Activated naive CD4-positive, alpha-beta T cell treated with anti-CD3 and anti-CD28 coated beads, Interleukin-2, amount 10 ng/mL, durations not matched to agents 7 days and 5 days (primary cell): ENCODE results near the gene TOGARAM2.
A peak's percentile ranks its signal among the peaks of the same experiment; 100 is the strongest.

Source experiments
- CTCF ChIA-PET: fragments of 350-600 bp; sonication (Branson Sonifier 250); formaldehyde crosslinking; loops from one replicate; lab custom pipeline; 2021; ENCODE audit warnings: antibody characterized with exemption; lab: Charles Lee
- DNase-seq: peaks from one replicate; pipeline ENCODE4 v3.0.0-alpha.2; 2020
- H3K27ac Mint-ChIP-seq: one replicate; pipeline ENCODE4 v1.8.0; 2021; ENCODE audit warnings: mild to moderate bottlenecking, moderate library complexity, mixed read lengths
- H3K27me3 Mint-ChIP-seq: one replicate; pipeline ENCODE4 v1.8.0; 2021; ENCODE audit warnings: mild to moderate bottlenecking, mixed read lengths
- H3K36me3 Mint-ChIP-seq: one replicate; pipeline ENCODE4 v1.8.0; 2021; ENCODE audit warnings: mixed read lengths
- H3K4me1 Mint-ChIP-seq: one replicate; pipeline ENCODE4 v1.8.0; 2021; ENCODE audit warnings: mixed read lengths
- H3K4me3 Mint-ChIP-seq: one replicate; pipeline ENCODE4 v1.8.0; 2021; ENCODE audit warnings: mild to moderate bottlenecking, moderate library complexity, mixed read lengths
- H3K9me3 Mint-ChIP-seq: one replicate; pipeline ENCODE4 v1.8.0; 2021; ENCODE audit warnings: mixed read lengths

TOGARAM2 gene

DNA sequence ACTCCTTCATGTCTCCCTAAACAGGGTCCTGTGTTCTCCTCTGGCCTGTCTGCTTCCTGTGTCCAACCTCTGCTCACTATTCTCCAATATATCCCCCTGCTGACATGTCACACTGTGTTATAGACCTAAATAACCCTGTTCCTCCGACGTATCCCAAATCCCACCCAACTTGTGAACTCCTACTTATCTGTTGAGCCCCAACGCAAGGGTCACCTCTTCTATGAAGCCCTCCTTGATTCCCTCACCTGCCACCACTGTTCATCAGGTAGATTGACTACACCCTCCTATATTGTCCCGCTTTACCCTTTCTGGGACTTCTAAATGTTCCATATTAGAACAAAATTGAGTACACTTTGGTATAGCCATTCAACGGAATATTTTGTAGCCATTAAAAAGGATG lies 51.1 kb downstream of the TOGARAM2 start:
- Mint-ChIP-seq H3K27me3 (no peaks in the 10 kb centered on the region), H3K9me3 (no peaks in the 10 kb centered on the region), H3K36me3 (peaks cover 1% of the 10 kb centered on the region), H3K4me3 (no peak overlapping the region), H3K27ac (no peak overlapping the region), H3K4me1 (peaks cover 19% of the 10 kb centered on the region)
- no peak for DNase-seq
- CTCF ChIA-PET = no interaction called here

DNA sequence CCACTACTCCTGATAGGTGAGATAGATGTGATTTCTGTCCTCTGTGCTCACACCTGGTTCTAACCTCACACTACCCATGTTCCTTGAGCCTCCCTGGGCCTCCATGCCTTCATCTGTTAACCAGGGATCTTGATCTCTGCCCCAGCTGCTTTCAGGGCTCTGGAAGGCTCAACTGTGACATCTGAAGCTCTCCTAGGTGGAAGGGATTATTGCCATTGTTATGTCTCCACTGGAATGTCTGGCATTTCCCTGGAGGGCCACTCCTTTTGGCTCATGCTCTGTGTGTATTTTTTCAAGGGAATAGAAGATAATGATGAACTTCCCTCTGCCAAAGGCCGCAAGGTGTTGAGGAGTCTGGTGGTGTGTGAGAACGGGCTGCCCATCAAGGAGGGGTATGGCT lies 52.1 kb downstream of the TOGARAM2 start:
- H3K9me3 Mint-ChIP-seq = no peaks in the 10 kb centered on the region
- peaks cover 19% of the 10 kb centered on the region for H3K4me1 Mint-ChIP-seq
- DNase-seq = no peak
- no peak overlapping the region for H3K27ac Mint-ChIP-seq
- H3K36me3 Mint-ChIP-seq = peaks cover 3% of the 10 kb centered on the region
- no peaks in the 10 kb centered on the region for H3K27me3 Mint-ChIP-seq
- CTCF ChIA-PET = no interaction called here
- H3K4me3 Mint-ChIP-seq = no peak overlapping the region

DNA sequence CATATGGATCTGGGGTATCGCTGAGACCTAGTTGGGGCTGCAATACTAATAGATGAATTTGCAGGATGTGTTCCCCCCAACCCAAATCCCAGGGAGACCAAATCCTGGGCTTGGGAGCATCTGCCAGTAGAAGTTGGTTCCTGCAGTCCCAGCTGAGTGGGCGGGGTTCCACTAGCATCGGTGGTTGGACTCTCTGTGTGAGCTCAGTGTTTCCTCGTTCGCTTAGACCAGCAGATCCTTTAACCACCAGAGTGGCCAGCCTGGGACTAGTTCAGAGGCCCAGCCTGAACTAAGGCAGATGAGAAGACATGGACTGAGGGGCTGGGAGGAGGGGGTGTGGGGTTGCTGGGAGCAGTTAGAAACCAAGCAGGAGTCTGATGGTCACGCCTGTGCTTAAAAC lies 52.6 kb downstream of the TOGARAM2 start:
- Mint-ChIP-seq H3K27me3 (no peaks in the 10 kb centered on the region), H3K4me3 (no peak overlapping the region), H3K4me1 (peaks cover 19% of the 10 kb centered on the region), H3K36me3 (peaks cover 3% of the 10 kb centered on the region), H3K9me3 (no peaks in the 10 kb centered on the region), H3K27ac (no peak overlapping the region)
- CTCF ChIA-PET = no interaction called here
- no peak for DNase-seq

DNA sequence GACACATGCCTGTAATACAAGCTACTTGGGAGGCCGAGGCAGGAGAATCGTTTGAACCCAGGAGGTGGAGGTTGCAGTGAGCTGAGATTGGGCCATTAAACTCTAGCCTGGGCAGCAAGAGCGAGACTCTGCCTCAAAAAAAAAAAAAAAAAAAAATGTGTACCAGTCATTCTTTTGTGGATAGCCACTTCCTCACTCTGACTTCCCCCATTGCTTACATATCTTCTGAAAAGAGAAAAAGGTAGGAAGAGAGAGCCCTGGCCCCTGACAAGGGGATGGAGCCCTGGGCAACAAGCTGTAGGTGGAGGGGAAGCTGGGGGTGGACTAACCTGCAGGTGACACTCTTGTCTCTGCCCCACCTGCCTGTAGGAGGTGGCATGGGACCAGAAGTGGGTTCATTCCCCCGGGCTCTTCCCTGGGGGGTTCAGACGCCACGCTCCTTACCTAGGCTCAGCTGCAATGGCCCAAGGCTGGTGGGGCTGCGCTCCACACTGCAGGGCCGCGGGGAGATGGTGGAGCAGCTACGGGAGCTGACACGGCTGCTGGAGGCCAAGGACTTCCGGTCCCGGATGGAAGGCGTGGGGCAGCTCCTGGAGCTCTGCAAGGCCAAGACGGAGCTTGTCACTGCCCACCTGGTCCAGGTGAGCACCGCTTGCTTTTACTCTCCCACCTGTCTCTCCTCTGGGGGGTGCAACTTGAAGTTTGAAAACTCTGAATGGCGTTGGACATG lies 54.1 kb downstream of the TOGARAM2 start:
- CTCF ChIA-PET = interaction anchor here (0.7 to 1.8 kb wide), 3 partner anchors 15 to 72 kb away, joined by 3 to 4 read pairs (median 3); no protein-coding TSS in a partner anchor
- H3K36me3 Mint-ChIP-seq = peaks cover 3% of the 10 kb centered on the region
- no peak for DNase-seq
- no peak overlapping the region for H3K27ac Mint-ChIP-seq
- H3K9me3 Mint-ChIP-seq = no peaks in the 10 kb centered on the region
- H3K27me3 Mint-ChIP-seq = no peaks in the 10 kb centered on the region
- H3K4me3 Mint-ChIP-seq = no peak overlapping the region
- peaks cover 19% of the 10 kb centered on the region for H3K4me1 Mint-ChIP-seq

GRCh38 chr2:29039718-29040480 lies 58.8 kb downstream of the TOGARAM2 start:
- H3K9me3 Mint-ChIP-seq = no peaks in the 10 kb centered on the region

DNA sequence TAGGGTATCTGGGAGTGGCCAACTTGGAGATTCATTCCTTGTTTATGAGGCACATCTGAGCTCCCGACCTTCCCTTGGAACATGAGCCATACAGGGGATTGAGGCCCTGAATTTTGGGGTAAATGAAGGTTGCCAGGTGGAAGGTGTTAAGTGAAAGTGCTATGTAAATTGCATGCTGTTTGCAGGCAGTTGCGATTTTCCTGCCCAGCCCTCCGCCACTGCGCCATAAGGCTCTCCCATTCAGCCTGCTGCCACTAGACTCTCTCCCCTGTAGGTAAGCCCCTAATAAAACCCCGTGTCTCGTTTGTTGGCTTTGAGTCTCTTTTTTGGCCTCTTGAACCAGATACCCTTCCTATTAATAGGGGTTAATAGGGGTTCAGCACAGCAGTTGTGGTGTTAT lies 59.5 kb downstream of the TOGARAM2 start:
- Mint-ChIP-seq H3K27me3 (no peaks in the 10 kb centered on the region), H3K4me3 (no peak overlapping the region), H3K9me3 (no peaks in the 10 kb centered on the region), H3K36me3 (peaks cover 1% of the 10 kb centered on the region), H3K27ac (peak overlapping the region; percentile 19), H3K4me1 (peaks cover 4% of the 10 kb centered on the region)
- no peak for DNase-seq
- CTCF ChIA-PET = no interaction called here

More at GRCh38 chr2:29039718-29040480, 58.8 kb downstream of the TOGARAM2 start:
- peak overlapping the region; percentile 24 for H3K27ac Mint-ChIP-seq
- H3K27me3 Mint-ChIP-seq = no peaks in the 10 kb centered on the region
- CTCF ChIA-PET = no interaction called here
- no peak for DNase-seq
- no peak overlapping the region for H3K4me3 Mint-ChIP-seq
- peaks cover 8% of the 10 kb centered on the region for H3K4me1 Mint-ChIP-seq
- H3K36me3 Mint-ChIP-seq = peaks cover 1% of the 10 kb centered on the region

GRCh38 chr2:29041161-29041660 lies 60.1 kb downstream of the TOGARAM2 start:
- CTCF ChIA-PET = interaction anchor here (1.5 kb wide), 1 partner anchor 26 kb away, joined by 4 read pairs; no protein-coding TSS in a partner anchor
- Mint-ChIP-seq H3K4me3 (no peak overlapping the region), H3K36me3 (peaks cover 1% of the 10 kb centered on the region), H3K27me3 (no peaks in the 10 kb centered on the region), H3K9me3 (no peaks in the 10 kb centered on the region), H3K27ac (no peak overlapping the region), H3K4me1 (no peaks in the 10 kb centered on the region)
- no peak for DNase-seq

- Mint-ChIP-seq H3K4me3 (no peak overlapping the region), H3K36me3 (peaks cover under 1% of the 10 kb centered on the region), H3K4me1 (peaks cover 3% of the 10 kb centered on the region), H3K9me3 (no peaks in the 10 kb centered on the region), H3K27ac (no peak overlapping the region), H3K27me3 (no peaks in the 10 kb centered on the region)
- no peak for DNase-seq
- CTCF ChIA-PET = interaction anchor here (1.4 to 1.5 kb wide), 2 partner anchors 16 to 28 kb away, joined by 3 to 4 read pairs; no protein-coding TSS in a partner anchor
These were observed 61.5 kb downstream of the TOGARAM2 start for GRCh38 chr2:29042561-29043075.

- no peak for DNase-seq
- CTCF ChIA-PET = no interaction called here
- H3K4me1 Mint-ChIP-seq = peaks cover 3% of the 10 kb centered on the region
- peaks cover under 1% of the 10 kb centered on the region for H3K27me3 Mint-ChIP-seq
- H3K9me3 Mint-ChIP-seq = no peaks in the 10 kb centered on the region
- no peak overlapping the region for H3K27ac Mint-ChIP-seq
- H3K4me3 Mint-ChIP-seq = no peak overlapping the region
- no peaks in the 10 kb centered on the region for H3K36me3 Mint-ChIP-seq
These were observed 63.4 kb downstream of the TOGARAM2 start for GRCh38 chr2:29044459-29044858.

GRCh38 chr2:29046321-29046720 lies 65.2 kb downstream of the TOGARAM2 start:
- CTCF ChIA-PET = no interaction called here
- no peak overlapping the region for H3K27ac Mint-ChIP-seq

DNA sequence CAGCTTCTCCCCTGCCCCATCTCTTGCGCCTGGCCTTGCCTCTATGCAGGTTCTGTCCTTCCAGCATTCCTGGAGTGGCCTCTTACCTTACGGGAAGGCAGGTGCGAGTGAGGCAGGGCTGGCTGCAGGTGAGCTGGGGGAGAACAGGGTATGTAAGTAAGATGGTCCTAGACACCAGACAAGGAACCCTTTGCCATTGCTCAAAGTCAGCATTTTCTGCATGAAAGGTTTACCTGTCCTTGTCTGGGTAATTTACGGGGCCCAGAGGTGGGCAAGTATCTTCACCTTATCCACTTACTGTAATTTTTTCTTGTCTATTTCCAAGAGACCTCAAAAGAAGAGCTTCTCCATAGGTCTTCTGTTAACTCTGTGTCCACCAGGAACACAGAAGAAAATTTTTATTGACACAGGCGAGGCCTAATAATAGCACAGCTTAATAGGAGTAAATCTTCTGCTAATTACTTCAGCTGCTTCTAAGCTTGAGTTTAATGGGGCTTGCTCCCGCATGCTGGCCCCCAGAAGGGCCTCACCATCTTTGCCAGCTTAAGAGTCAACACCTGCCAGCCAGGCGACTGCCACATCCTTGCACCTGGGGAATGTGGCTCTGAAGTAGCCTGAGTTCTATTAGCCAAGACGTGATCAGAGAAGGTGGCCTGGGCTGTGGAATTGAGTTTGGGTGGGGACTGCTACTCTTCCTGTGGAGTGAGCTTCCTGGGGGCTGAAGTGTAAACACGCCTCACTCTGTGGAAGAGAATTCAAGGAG lies 66.2 kb downstream of the TOGARAM2 start:
- no peak overlapping the region for H3K4me3 Mint-ChIP-seq
- H3K27me3 Mint-ChIP-seq = peaks cover 7% of the 10 kb centered on the region
- no peaks in the 10 kb centered on the region for H3K9me3 Mint-ChIP-seq
- DNase-seq = no peak
- CTCF ChIA-PET = interaction anchor here (1.0 kb wide), 1 partner anchor 36 kb away, joined by 3 read pairs; no protein-coding TSS in a partner anchor
- no peak overlapping the region for H3K27ac Mint-ChIP-seq
- H3K36me3 Mint-ChIP-seq = no peaks in the 10 kb centered on the region
- H3K4me1 Mint-ChIP-seq = peaks cover 3% of the 10 kb centered on the region

More at GRCh38 chr2:29046321-29046720, 65.2 kb downstream of the TOGARAM2 start:
- no peak for DNase-seq
- no peaks in the 10 kb centered on the region for H3K36me3 Mint-ChIP-seq
- H3K27me3 Mint-ChIP-seq = peaks cover 7% of the 10 kb centered on the region
- no peaks in the 10 kb centered on the region for H3K9me3 Mint-ChIP-seq
- no peak overlapping the region for H3K4me3 Mint-ChIP-seq
- H3K4me1 Mint-ChIP-seq = peaks cover 3% of the 10 kb centered on the region

GRCh38 chr2:29050591-29050990 lies 69.5 kb downstream of the TOGARAM2 start:
- no peak overlapping the region for H3K27ac Mint-ChIP-seq
- H3K36me3 Mint-ChIP-seq = no peaks in the 10 kb centered on the region
- no peak for DNase-seq
- no peak overlapping the region for H3K4me3 Mint-ChIP-seq
- peaks cover 7% of the 10 kb centered on the region for H3K27me3 Mint-ChIP-seq
- CTCF ChIA-PET = interaction anchor here (0.6 kb wide), 1 partner anchor 79 kb away, joined by 3 read pairs; no protein-coding TSS in a partner anchor
- H3K9me3 Mint-ChIP-seq = no peaks in the 10 kb centered on the region
- peaks cover 3% of the 10 kb centered on the region for H3K4me1 Mint-ChIP-seq

DNA sequence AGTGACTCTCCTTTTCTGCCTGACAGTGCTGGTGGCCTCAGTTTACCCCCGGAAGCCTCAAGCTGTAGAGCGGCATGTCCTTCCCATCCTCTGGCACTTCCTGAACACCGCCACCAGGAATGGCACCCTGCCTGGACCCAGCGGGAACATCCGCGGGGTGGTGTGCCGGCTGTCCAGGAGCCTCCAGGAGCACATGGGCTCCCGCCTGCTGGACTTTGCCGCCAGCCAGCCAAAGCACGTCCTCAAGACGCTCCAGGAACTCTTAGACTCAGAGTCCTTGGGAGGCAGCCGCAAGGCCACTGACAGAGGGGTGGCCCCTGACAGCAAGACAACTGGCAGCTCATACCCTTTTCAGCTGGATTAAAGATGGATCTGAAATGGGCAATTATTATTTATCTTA lies 70.6 kb downstream of the TOGARAM2 start:
- H3K27ac Mint-ChIP-seq = no peak overlapping the region
- H3K27me3 Mint-ChIP-seq = peaks cover 7% of the 10 kb centered on the region
- H3K36me3 Mint-ChIP-seq = no peaks in the 10 kb centered on the region
- CTCF ChIA-PET = no interaction called here
- peaks cover 3% of the 10 kb centered on the region for H3K4me1 Mint-ChIP-seq
- H3K9me3 Mint-ChIP-seq = no peaks in the 10 kb centered on the region
- no peak for DNase-seq
- H3K4me3 Mint-ChIP-seq = no peak overlapping the region

- Mint-ChIP-seq H3K9me3 (no peaks in the 10 kb centered on the region), H3K4me3 (no peak overlapping the region), H3K27me3 (peaks cover 7% of the 10 kb centered on the region), H3K4me1 (no peaks in the 10 kb centered on the region), H3K36me3 (no peaks in the 10 kb centered on the region), H3K27ac (no peak overlapping the region)
- no peak for DNase-seq
- CTCF ChIA-PET = no interaction called here
These were observed 71.7 kb downstream of the TOGARAM2 start for GRCh38 chr2:29052807-29053206.
